Measurements from ENCODE around the gene NCKAP5L. TPM values are rescaled to one million over a fixed set of nuclear protein-coding genes. Genes with fewer than 3 reads are reported as not detected.

NCKAP5L gene
- total and polyA plus RNA-seq, 9 donors = 2.5 to 27.3 (median 21.1) TPM

GRCh38 chr12:49843411-49843810 is 15.2 kb upstream of the NCKAP5L start:
- intact Hi-C loops (cut with DNase I) = no loop called here
- 72 to 80% (median 75%) methylated on average over 7 of the region's 7 CpGs for WGBS, 3 donors

GRCh38 chr12:49842519-49843352 is 14.5 kb upstream of the NCKAP5L start, which contains the start of gene BCDIN3D:
Gene BCDIN3D (minus strand): TSS chr12:49843106. CDS start chr12:49843087, 19 bp downstream.
- intact Hi-C loops (cut with DNase I) = no loop called here
- H3K36me3 ChIP-seq = no peaks in the 10 kb centered on the region
- TF ChIP-seq CTCF (IDR thresholded peaks at IDR 0.05) (peak in 1 of 3 donors; percentile 13), EP300 (IDR thresholded peaks at IDR 0.05) (no peak), POLR2A (IDR thresholded peaks at IDR 0.05) (peak; percentile 85)
- no peaks in the 10 kb centered on the region for H3K9me3 ChIP-seq
- peak within 1 kb of the TSS; percentile 71 for H3K4me3 ChIP-seq
- peak; percentile 89 to 94 (median 90) for DNase-seq
- H3K4me1 ChIP-seq (ENCODE audit: insufficient read depth) = peaks cover 6% of the 10 kb centered on the region
- H3K27me3 ChIP-seq = no peaks in the 10 kb centered on the region
- 0 to 1% (median 1%) methylated on average over 55 of the region's 55 CpGs for WGBS, 3 donors
- peak within 1 kb of the TSS; percentile 63 to 85 for H3K27ac ChIP-seq

More at GRCh38 chr12:49843411-49843810, 15.2 kb upstream of the NCKAP5L start:
- Histone ChIP-seq H3K9me3 (no peaks in the 10 kb centered on the region), H3K27me3 (no peaks in the 10 kb centered on the region), H3K27ac (peak overlapping the region in 1 of 2 donors; percentile 85), H3K4me1 (ENCODE audit: insufficient read depth) (peaks cover 6% of the 10 kb centered on the region), H3K36me3 (no peaks in the 10 kb centered on the region), H3K4me3 (peak overlapping the region; percentile 71)
- TF ChIP-seq POLR2A (IDR thresholded peaks at IDR 0.05) (no peak), CTCF (IDR thresholded peaks at IDR 0.05) (no peak), EP300 (IDR thresholded peaks at IDR 0.05) (no peak)
- no peak for DNase-seq

- TF ChIP-seq CTCF (IDR thresholded peaks at IDR 0.05) (peak in 2 of 3 donors; percentile 11), POLR2A (IDR thresholded peaks at IDR 0.05) (no peak), EP300 (IDR thresholded peaks at IDR 0.05) (no peak)
- no peak overlapping the region for H3K4me3 ChIP-seq
- no peaks in the 10 kb centered on the region for H3K27me3 ChIP-seq
- WGBS, 3 donors = 52 to 56% (median 52%) methylated on average over 3 of the region's 3 CpGs
- intact Hi-C loops (cut with DNase I) = loop anchor here in 2 of 4 donors (2.0 to 10.0 kb wide), 2 partner anchors 62 to 64 kb away; no protein-coding TSS in a partner anchor
- no peaks in the 10 kb centered on the region for H3K36me3 ChIP-seq
- DNase-seq = no peak
- no peak overlapping the region for H3K27ac ChIP-seq
- no peaks in the 10 kb centered on the region for H3K9me3 ChIP-seq
- H3K4me1 ChIP-seq (ENCODE audit: insufficient read depth) = peaks cover 6% of the 10 kb centered on the region
Measured at GRCh38 chr12:49838973-49839633, 10.9 kb upstream of the NCKAP5L start.

- H3K27ac ChIP-seq = no peak overlapping the region
- TF ChIP-seq CTCF (IDR thresholded peaks at IDR 0.05) (no peak), POLR2A (IDR thresholded peaks at IDR 0.05) (no peak), EP300 (IDR thresholded peaks at IDR 0.05) (no peak)
- intact Hi-C loops (cut with DNase I) = loop anchor here in 1 of 4 donors (10.0 kb wide), 1 partner anchor 58 kb away; no protein-coding TSS in a partner anchor
- H3K9me3 ChIP-seq = no peaks in the 10 kb centered on the region
- WGBS, 3 donors = 75 to 80% (median 75%) methylated on average over 5 of the region's 5 CpGs
- H3K4me1 ChIP-seq (ENCODE audit: insufficient read depth) = no peaks in the 10 kb centered on the region
- H3K4me3 ChIP-seq = no peak overlapping the region
- H3K36me3 ChIP-seq = no peaks in the 10 kb centered on the region
- no peak for DNase-seq
- H3K27me3 ChIP-seq = no peaks in the 10 kb centered on the region
Measured at GRCh38 chr12:49832836-49833421, 4.7 kb upstream of the NCKAP5L start.

All from ovary (tissue), 9 donors.